ENCODE measurements around the gene TAP1. TPM values are rescaled to one million over a fixed set of nuclear protein-coding genes. Genes with fewer than 3 reads are reported as not detected.

TAP1 gene
- total and polyA plus RNA-seq, 10 of the 15 experiments (the other 5 are each of a cell fraction or from before 2014, with no cell fraction given) = 33.4 to 249 (median 169) TPM

- in situ Hi-C loops (cut with MboI) = no loop called here
Observed at GRCh38 chr6:32830017-32830416, 23.5 kb downstream of the TAP1 start.

More at GRCh38 chr6:32830017-32830416, 23.5 kb downstream of the TAP1 start:
- no peak overlapping the region for H3K27ac ChIP-seq (ENCODE audit: control insufficient read depth, insufficient read depth)
- H3K9me3 ChIP-seq (replicated peaks; ENCODE audit: control insufficient read depth, insufficient read depth, low read length) = no peaks in the 10 kb centered on the region; the same call in 2 of the 3 replicates
- no peaks in the 10 kb centered on the region for H4K20me1 ChIP-seq (ENCODE audit: control insufficient read depth, insufficient read depth)
- H3K79me2 ChIP-seq (ENCODE audit: control insufficient read depth, insufficient read depth, low read length) = peaks cover 5% of the 10 kb centered on the region
- H3K27me3 ChIP-seq (replicated peaks in 1 of 2; ENCODE audit: control insufficient read depth in 2 of 2, insufficient read depth in 2 of 2, low read length in 1 of 2) = no peaks in the 10 kb centered on the region
- ChIA-PET RAD21 (ENCODE audit: unreplicated experiment) (no interaction called here), CTCF (no interaction called here), SMC1A (ENCODE audit: uncharacterized antibody, unreplicated experiment) (no interaction called here), POLR2A (no interaction called here)
- DNase-seq (ENCODE audit: low read depth, low spot score) (no peak), ATAC-seq (no peak), FAIRE-seq (no peak)
- H3K4me3 ChIP-seq = no peak overlapping the region
- H2AFZ ChIP-seq (ENCODE audit: control insufficient read depth, low read depth, low read length) = no peak overlapping the region
- BruUV-seq (replicated peaks) = no TSS peak
- peaks cover 9 to 50% of the 10 kb centered on the region in 2 experiments for H3K36me3 ChIP-seq (ENCODE audit: control insufficient read depth in 2 of 2, insufficient read depth in 2 of 2, low read length in 1 of 2)
- H3K4me2 ChIP-seq (ENCODE audit: control insufficient read depth, insufficient read depth) = no peak overlapping the region
- intact Hi-C loops (cut with micrococcal nuclease; ENCODE audit: unreplicated experiment) = no loop called here
- H3K9ac ChIP-seq (ENCODE audit: control insufficient read depth, insufficient read depth, low read length) = no peak overlapping the region
- TF ChIP-seq RAD51 (IDR thresholded peaks at IDR 0.05) (no peak), SUPT20H (IDR thresholded peaks at IDR 0.05; ENCODE audit: borderline replicate concordance, control insufficient read depth, low read depth, low read length) (no peak), WRNIP1 (IDR thresholded peaks at IDR 0.05; ENCODE audit: borderline replicate concordance, low read depth, low read length) (no peak), SRF (IDR thresholded peaks at IDR 0.05; ENCODE audit: low read depth in 2 of 2, low read length in 2 of 2) (no peak), ZBTB11 (CRISPR knock-in tag; IDR thresholded peaks at IDR 0.05) (no peak), CTCF (IDR thresholded peaks at IDR 0.05 in 2 of 3, conservative IDR thresholded peaks at IDR 0.05 in 1 of 3; ENCODE audit: control insufficient read depth in 2 of 3, extremely low read depth in 1 of 3, insufficient read depth in 1 of 3, low read depth in 3 of 3, low read length in 3 of 3) (no peak)
- peaks cover 8% of the 10 kb centered on the region; the same call in 1 of the 2 replicates for H3K4me1 ChIP-seq (ENCODE audit: control insufficient read depth, insufficient read depth, low read length)
- WGBS (ENCODE audit: insufficient coverage, insufficient replicate concordance, low lambda C conversion rate, missing lambda C conversion rate) = 98% methylated on average over 5 of the region's 5 CpGs
